OCI-LY1 (cell line): Measurements from ENCODE around the gene MMS22L.

Source experiments
- CTCF ChIP-seq: fragments of 200-600 bp; sonication (generic), shearing (Covaris generic); IDR thresholded peaks from 2 replicates; pipeline ENCODE4 v1.5.1; 2017; ENCODE audit warnings: mild to moderate bottlenecking, antibody characterized with exemption, low read length, moderate library complexity, mixed read lengths
- EZH2 ChIP-seq: fragments of 200-600 bp; sonication (generic), shearing (Covaris generic); IDR thresholded peaks from 2 replicates; pipeline ENCODE4 v1.8.0; 2017; ENCODE audit warnings: borderline replicate concordance, mixed run types, mild to moderate bottlenecking, antibody characterized with exemption, low read length, moderate library complexity, mixed read lengths

DNA sequence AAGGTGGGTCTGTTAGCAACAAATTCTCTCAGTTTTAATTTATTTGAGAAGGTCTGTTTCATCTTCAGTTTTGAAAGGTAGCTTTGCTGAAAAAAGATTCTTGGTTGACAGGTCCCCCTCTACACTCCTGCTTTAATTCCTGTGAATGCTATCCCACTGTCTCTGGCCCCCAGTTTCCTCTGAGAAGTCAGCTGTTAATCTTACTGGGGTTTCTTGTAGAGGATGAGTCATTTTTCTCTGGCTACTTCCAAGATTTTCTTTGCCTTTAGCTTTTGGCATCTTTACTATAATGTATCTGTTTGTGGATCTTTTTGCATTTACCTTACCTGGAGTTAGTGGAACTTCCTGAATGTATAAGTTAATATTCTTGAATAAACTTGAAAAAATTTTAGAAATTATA lies 122.7 kb downstream of the MMS22L start:
- TF ChIP-seq CTCF (no peak), EZH2 (no peak)
